Measurements from ENCODE around the gene GPR27.

DNA sequence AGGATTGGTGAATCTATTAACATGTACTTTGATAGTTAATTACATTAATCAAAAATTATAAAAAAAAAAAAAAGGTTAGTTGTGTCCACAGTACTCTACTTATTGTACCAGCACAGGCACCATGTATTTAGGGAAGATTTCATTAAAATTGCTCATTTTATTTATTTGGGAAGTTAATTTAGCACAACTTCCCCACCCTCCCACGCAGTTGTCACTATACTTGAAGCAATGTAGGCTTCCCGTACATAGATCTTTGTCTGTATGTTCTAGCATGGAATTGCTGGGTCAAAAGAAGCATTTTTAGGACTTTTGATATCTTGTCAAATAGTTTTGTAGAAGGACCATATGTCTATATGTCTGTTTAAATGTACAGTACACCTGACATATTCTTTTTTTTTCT is 4.4 kb downstream of the GPR27 start:
- TF ChIP-seq, protein P1, sequence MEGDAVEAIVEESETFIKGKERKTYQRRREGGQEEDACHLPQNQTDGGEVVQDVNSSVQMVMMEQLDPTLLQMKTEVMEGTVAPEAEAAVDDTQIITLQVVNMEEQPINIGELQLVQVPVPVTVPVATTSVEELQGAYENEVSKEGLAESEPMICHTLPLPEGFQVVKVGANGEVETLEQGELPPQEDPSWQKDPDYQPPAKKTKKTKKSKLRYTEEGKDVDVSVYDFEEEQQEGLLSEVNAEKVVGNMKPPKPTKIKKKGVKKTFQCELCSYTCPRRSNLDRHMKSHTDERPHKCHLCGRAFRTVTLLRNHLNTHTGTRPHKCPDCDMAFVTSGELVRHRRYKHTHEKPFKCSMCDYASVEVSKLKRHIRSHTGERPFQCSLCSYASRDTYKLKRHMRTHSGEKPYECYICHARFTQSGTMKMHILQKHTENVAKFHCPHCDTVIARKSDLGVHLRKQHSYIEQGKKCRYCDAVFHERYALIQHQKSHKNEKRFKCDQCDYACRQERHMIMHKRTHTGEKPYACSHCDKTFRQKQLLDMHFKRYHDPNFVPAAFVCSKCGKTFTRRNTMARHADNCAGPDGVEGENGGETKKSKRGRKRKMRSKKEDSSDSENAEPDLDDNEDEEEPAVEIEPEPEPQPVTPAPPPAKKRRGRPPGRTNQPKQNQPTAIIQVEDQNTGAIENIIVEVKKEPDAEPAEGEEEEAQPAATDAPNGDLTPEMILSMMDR (conservative IDR thresholded peaks at IDR 0.05): no peak
- TF ChIP-seq EZH2 (IDR thresholded peaks at IDR 0.05; ENCODE audit: low read depth): no peak

Data from PC-9 (cell line).